SU-DHL-6 (cell line): ENCODE measurements around the gene BNC1.

Experiments
- H2AFZ ChIP-seq: fragments of 200-600 bp; sonication (generic); 2 replicates; pipeline ENCODE4 v1.6.1; 2014; ENCODE audit warnings: low read depth, mild to moderate bottlenecking, moderate library complexity, mixed read lengths, antibody characterized with exemption, low read length; ENCODE audit not compliant: severe bottlenecking
- H3F3A ChIP-seq: fragments of 200-600 bp; shearing (Covaris generic); 2 replicates; pipeline ENCODE4 v1.6.0; 2016; ENCODE audit warnings: antibody characterized with exemption, mild to moderate bottlenecking; ENCODE audit not compliant: insufficient read depth
- H3K27ac ChIP-seq: fragments of 200-600 bp; sonication (generic); 2 replicates; pipeline ENCODE4 v1.5.1; 2016; ENCODE audit warnings: low read depth, mild to moderate bottlenecking, low read length, moderate library complexity, mixed read lengths
- H3K27me3 ChIP-seq: fragments of 200-600 bp; sonication (generic), shearing (Covaris generic); 2 replicates; pipeline ENCODE4 v1.6.0; 2014; ENCODE audit warnings: mild to moderate bottlenecking, low read length
- H3K36me3 ChIP-seq: fragments of 200-600 bp; sonication (generic); 2 replicates; pipeline ENCODE4 v1.6.1; 2014; ENCODE audit warnings: mild to moderate bottlenecking, low read length, mixed read lengths
- H3K4me2 ChIP-seq: fragments of 300-600, 200-600 bp; shearing (Covaris generic), sonication (generic); 2 replicates; pipeline ENCODE4 v1.6.0; 2014; ENCODE audit warnings: low read length, low read depth, mild to moderate bottlenecking; ENCODE audit not compliant: poor library complexity, severe bottlenecking
- H3K4me3 ChIP-seq: fragments of 200-600 bp; sonication (generic); 2 replicates; pipeline ENCODE4 v1.5.1; 2014; ENCODE audit warnings: antibody characterized with exemption, low read length, mild to moderate bottlenecking, mixed read lengths; ENCODE audit not compliant: insufficient read depth, poor library complexity, severe bottlenecking
- H3K79me2 ChIP-seq: fragments of 200-600 bp; sonication (generic); 2 replicates; pipeline ENCODE4 v1.6.1; 2014; ENCODE audit warnings: mild to moderate bottlenecking, low read length, moderate library complexity; ENCODE audit not compliant: insufficient read depth
- H3K9ac ChIP-seq: fragments of 200-600 bp; sonication (generic); 2 replicates; pipeline ENCODE4 v1.7.0; 2014; ENCODE audit warnings: mild to moderate bottlenecking, low read length
- H3K9me2 ChIP-seq: fragments of 200-600 bp; sonication (generic); replicated peaks from 2 replicates; pipeline ENCODE4 v1.6.1; 2014; ENCODE audit warnings: low read length; ENCODE audit not compliant: insufficient read depth
- H3K9me3 ChIP-seq: fragments of 200-600 bp; sonication (generic); 2 replicates; pipeline ENCODE4 v1.6.1; 2014; ENCODE audit warnings: low read length, mixed read lengths; ENCODE audit not compliant: insufficient read depth
- H4K20me1 ChIP-seq: fragments of 200-600 bp; sonication (generic); 2 replicates; pipeline ENCODE4 v1.6.1; 2014; ENCODE audit warnings: low read depth, mild to moderate bottlenecking, antibody characterized with exemption, low read length, moderate library complexity, mixed read lengths
- EZH2phosphoT487 ChIP-seq: fragments of 200-600 bp; sonication (generic), shearing (Covaris generic); conservative IDR thresholded peaks from 2 replicates; pipeline ENCODE4 v1.6.1; 2018; ENCODE audit warnings: mild to moderate bottlenecking, antibody characterized with exemption, low read length, moderate library complexity, mixed read lengths
- TF ChIP-seq, protein P1 (sequence below): fragments of 200-600 bp; sonication (generic); IDR thresholded peaks from one replicate; pipeline ENCODE4 v1.5.1; 2017; ENCODE audit warnings: antibody characterized with exemption, mild to moderate bottlenecking, low read length, moderate library complexity; ENCODE audit not compliant: insufficient read depth, poor library complexity, severe bottlenecking

The BNC1 gene

DNA sequence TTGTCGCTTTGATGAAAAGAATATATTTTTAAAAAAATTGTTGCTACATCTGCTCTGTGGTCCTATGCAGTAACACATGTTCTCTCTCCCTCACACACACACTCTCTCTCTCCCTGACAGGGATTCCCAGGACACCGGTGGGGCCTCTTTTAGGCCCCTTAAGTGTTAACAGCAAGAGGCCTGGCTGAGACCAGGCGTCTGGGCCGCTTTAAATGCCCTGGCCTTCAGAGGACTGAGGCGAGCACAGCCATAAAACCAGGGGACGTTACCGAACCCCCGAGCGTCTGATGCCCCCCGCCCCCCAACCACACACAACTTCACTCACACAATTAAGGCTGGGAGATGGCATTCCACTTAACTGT is 1.7 kb downstream of the BNC1 start:
- Histone ChIP-seq H3K4me3 (no peak overlapping the region), H3K4me2 (no peak overlapping the region), H3K27ac (no peak overlapping the region), H3K27me3 (no peaks in the 10 kb centered on the region), H4K20me1 (no peaks in the 10 kb centered on the region), H3F3A (no peaks in the 10 kb centered on the region), H3K9ac (no peak overlapping the region), H3K36me3 (no peaks in the 10 kb centered on the region), H2AFZ (no peak overlapping the region), H3K9me2 (no peaks in the 10 kb centered on the region), H3K79me2 (no peaks in the 10 kb centered on the region), H3K9me3 (no peaks in the 10 kb centered on the region)
- TF ChIP-seq EZH2phosphoT487: no peak
- TF ChIP-seq, protein P1, sequence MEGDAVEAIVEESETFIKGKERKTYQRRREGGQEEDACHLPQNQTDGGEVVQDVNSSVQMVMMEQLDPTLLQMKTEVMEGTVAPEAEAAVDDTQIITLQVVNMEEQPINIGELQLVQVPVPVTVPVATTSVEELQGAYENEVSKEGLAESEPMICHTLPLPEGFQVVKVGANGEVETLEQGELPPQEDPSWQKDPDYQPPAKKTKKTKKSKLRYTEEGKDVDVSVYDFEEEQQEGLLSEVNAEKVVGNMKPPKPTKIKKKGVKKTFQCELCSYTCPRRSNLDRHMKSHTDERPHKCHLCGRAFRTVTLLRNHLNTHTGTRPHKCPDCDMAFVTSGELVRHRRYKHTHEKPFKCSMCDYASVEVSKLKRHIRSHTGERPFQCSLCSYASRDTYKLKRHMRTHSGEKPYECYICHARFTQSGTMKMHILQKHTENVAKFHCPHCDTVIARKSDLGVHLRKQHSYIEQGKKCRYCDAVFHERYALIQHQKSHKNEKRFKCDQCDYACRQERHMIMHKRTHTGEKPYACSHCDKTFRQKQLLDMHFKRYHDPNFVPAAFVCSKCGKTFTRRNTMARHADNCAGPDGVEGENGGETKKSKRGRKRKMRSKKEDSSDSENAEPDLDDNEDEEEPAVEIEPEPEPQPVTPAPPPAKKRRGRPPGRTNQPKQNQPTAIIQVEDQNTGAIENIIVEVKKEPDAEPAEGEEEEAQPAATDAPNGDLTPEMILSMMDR: no peak

DNA sequence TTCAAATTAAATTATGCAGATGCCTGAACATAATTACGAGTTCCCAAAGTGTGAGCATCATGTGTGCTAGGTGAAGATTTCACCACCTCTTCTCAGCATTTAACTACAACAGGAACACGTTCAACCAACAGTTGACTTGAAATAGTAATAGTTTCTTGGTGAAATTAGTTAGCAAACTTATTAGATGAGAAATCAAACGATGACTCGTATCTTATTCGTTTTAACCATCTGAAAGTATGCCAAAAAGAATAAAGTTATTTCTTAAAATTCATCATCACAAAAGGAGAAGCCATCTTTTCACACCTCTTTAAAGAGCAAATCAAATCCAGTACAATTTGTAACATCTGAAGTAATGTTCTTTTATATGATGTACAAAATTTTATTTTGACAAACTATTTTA is 2.3 kb downstream of the BNC1 start:
- H3K36me3 ChIP-seq: no peaks in the 10 kb centered on the region
- no peaks in the 10 kb centered on the region for H4K20me1 ChIP-seq
- H3K9me3 ChIP-seq: no peaks in the 10 kb centered on the region
- no peak overlapping the region for H3K9ac ChIP-seq
- no peak overlapping the region for H3K27ac ChIP-seq
- H2AFZ ChIP-seq: no peak overlapping the region
- no peaks in the 10 kb centered on the region for H3K9me2 ChIP-seq
- no peaks in the 10 kb centered on the region for H3K79me2 ChIP-seq
- H3K4me2 ChIP-seq: no peak overlapping the region
- no peak for TF ChIP-seq EZH2phosphoT487
- TF ChIP-seq, protein P1: no peak
- H3K27me3 ChIP-seq: no peaks in the 10 kb centered on the region
- no peak overlapping the region for H3K4me3 ChIP-seq
- no peaks in the 10 kb centered on the region for H3F3A ChIP-seq

DNA sequence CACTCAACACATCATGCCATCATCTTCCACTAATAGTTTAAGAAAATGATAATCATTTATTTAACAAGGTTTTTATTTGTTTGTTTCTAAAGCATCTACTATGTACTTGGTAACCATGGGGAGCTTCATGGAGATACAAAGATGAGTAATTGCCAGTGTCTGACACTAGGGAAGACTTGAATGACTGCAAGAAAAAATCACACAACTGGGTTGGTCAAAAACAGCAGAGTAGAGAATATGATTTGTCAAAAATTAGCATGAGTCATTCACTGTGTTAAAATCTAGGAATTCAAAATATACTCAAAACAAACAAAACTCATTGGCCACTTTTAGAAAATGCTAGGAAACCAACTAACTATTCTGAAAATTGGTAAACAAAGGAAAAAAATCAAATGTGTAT is 6.3 kb downstream of the BNC1 start:
- no peaks in the 10 kb centered on the region for H3K9me2 ChIP-seq
- no peaks in the 10 kb centered on the region for H3K9me3 ChIP-seq
- no peaks in the 10 kb centered on the region for H3K79me2 ChIP-seq
- H3K4me3 ChIP-seq: no peak overlapping the region
- H4K20me1 ChIP-seq: no peaks in the 10 kb centered on the region
- no peak overlapping the region for H2AFZ ChIP-seq
- no peaks in the 10 kb centered on the region for H3K36me3 ChIP-seq
- no peaks in the 10 kb centered on the region for H3F3A ChIP-seq
- no peaks in the 10 kb centered on the region for H3K27me3 ChIP-seq
- TF ChIP-seq, protein P1: no peak
- no peak for TF ChIP-seq EZH2phosphoT487
- H3K27ac ChIP-seq: no peak overlapping the region
- no peak overlapping the region for H3K4me2 ChIP-seq
- H3K9ac ChIP-seq: no peak overlapping the region

DNA sequence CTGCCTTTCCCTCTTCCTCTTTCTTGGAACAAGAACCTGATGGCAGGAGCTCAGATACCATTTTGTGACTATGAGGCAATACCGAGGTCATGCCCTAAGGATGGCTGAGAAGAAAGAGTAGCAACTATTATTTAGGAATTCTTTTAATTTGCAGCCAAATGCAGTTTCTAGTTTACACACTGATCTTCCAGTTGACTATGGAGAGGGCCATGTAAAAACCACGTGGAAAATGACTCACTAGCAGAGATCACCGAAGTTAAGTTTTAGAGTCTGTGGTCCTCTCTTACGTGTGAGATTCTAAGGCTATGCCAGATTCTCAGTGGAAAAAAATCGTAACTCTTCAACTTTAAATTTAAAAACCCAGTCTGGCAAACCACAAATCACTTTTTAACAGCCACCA is 7.8 kb downstream of the BNC1 start:
- H3K79me2 ChIP-seq: no peaks in the 10 kb centered on the region
- H3K27ac ChIP-seq: no peak overlapping the region
- no peaks in the 10 kb centered on the region for H3K27me3 ChIP-seq
- no peak overlapping the region for H3K9ac ChIP-seq
- no peaks in the 10 kb centered on the region for H3K36me3 ChIP-seq
- H4K20me1 ChIP-seq: no peaks in the 10 kb centered on the region
- H2AFZ ChIP-seq: no peak overlapping the region
- H3F3A ChIP-seq: no peaks in the 10 kb centered on the region
- H3K4me2 ChIP-seq: no peak overlapping the region
- no peaks in the 10 kb centered on the region for H3K9me2 ChIP-seq
- TF ChIP-seq EZH2phosphoT487: no peak
- TF ChIP-seq, protein P1: no peak
- no peaks in the 10 kb centered on the region for H3K9me3 ChIP-seq
- H3K4me3 ChIP-seq: no peak overlapping the region
